Activated CD8-positive, alpha-beta memory T cell treated with anti-CD3 and anti-CD28 coated beads, Interleukin-2, amount 50 U/mL, for 24 hours (primary cell): ENCODE results near the gene PDLIM5.
"Not testable (repeated sequence)": the region's sequence is repeated elsewhere in the genome, so short reads cannot be mapped to it uniquely, and the experiment has no call there.

ENCODE experiments used
- DNase-seq: peaks from one replicate; pipeline ENCODE4 v3.0.0-alpha.2; 2020; ENCODE audit errors: extremely low read depth

PDLIM5 gene

GRCh38 chr4:94530073-94530472 lies 78.3 kb downstream of the PDLIM5 start:
- DNase-seq: no peak

GRCh38 chr4:94531991-94532789 lies 80.4 kb downstream of the PDLIM5 start:
- no peak for DNase-seq

- DNase-seq: no peak
Observed at GRCh38 chr4:94533405-94534223, 81.9 kb downstream of the PDLIM5 start.

GRCh38 chr4:94534401-94535312 lies 82.9 kb downstream of the PDLIM5 start:
- no peak for DNase-seq

GRCh38 chr4:94536049-94536448 lies 84.3 kb downstream of the PDLIM5 start:
- no peak for DNase-seq

- DNase-seq: no peak
Observed at GRCh38 chr4:94536649-94537469, 85.1 kb downstream of the PDLIM5 start.

GRCh38 chr4:94537921-94538628 lies 86.3 kb downstream of the PDLIM5 start:
- DNase-seq: no peak

- DNase-seq: no peak
Observed at GRCh38 chr4:94540476-94540875, 88.7 kb downstream of the PDLIM5 start.

- DNase-seq: no peak
Observed at GRCh38 chr4:94544811-94545210, 93.1 kb downstream of the PDLIM5 start.

GRCh38 chr4:94545296-94545695 lies 93.6 kb downstream of the PDLIM5 start:
- DNase-seq: no peak

GRCh38 chr4:94546949-94547348 lies 95.2 kb downstream of the PDLIM5 start:
- no peak for DNase-seq

GRCh38 chr4:94548571-94548970 lies 96.8 kb downstream of the PDLIM5 start:
- DNase-seq: no peak

- DNase-seq: no peak
Observed at GRCh38 chr4:94550352-94550751, 98.6 kb downstream of the PDLIM5 start.

- no peak for DNase-seq
Observed at GRCh38 chr4:94550851-94551250, 99.1 kb downstream of the PDLIM5 start.

- DNase-seq: no peak
Observed at GRCh38 chr4:94551643-94552564, 100.2 kb downstream of the PDLIM5 start.

- not testable (repeated sequence) for DNase-seq
Observed at GRCh38 chr4:94556047-94556446, 104.3 kb downstream of the PDLIM5 start.

GRCh38 chr4:94557632-94558031 lies 105.9 kb downstream of the PDLIM5 start:
- DNase-seq: not testable (repeated sequence)

- no peak for DNase-seq
Observed at GRCh38 chr4:94558392-94558904, 106.7 kb downstream of the PDLIM5 start.

GRCh38 chr4:94559351-94559806 lies 107.6 kb downstream of the PDLIM5 start:
- no peak for DNase-seq
